Thoracic aorta (tissue), 2 donors: ENCODE measurements around the gene ARL14EPL. TPM values are rescaled to one million over a fixed set of nuclear protein-coding genes. Genes with fewer than 3 reads are reported as not detected.

Experiments used
- ATAC-seq: fragments of 150-250 bp; one replicate; pipeline ENCODE4 v1.8.0; 2017; ENCODE audit warnings: low read depth; ENCODE audit not compliant: insufficient number of reproducible peaks, low FRiP score
- DNase-seq: peaks from one replicate; pipeline ENCODE4 v3.0.0-alpha.2; 2020; ENCODE audit warnings: low spot score
- H3K27ac ChIP-seq, 2 donors: fragments of 200-600 bp; sonication (generic); 1 replicate in 1 of 2; 2 replicates in 1 of 2; pipeline ENCODE4 v1.5.1; 2016; ENCODE audit warnings: mild to moderate bottlenecking in 2 of 2, moderate library complexity in 2 of 2
- H3K27me3 ChIP-seq: fragments of 200-600 bp; sonication (generic); replicated peaks from 2 replicates; pipeline ENCODE4 v1.6.0; 2016; ENCODE audit warnings: mild to moderate bottlenecking; ENCODE audit not compliant: insufficient read depth
- H3K36me3 ChIP-seq: fragments of 200-600 bp; sonication (generic); one replicate; pipeline ENCODE4 v1.5.1; 2016
- H3K4me1 ChIP-seq, 2 donors: fragments of 200-600 bp; sonication (generic); 1 replicate in 1 of 2; 2 replicates in 1 of 2; pipeline versions ENCODE4 v1.5.1 to v1.6.0; 2016; ENCODE audit warnings: low read depth in 2 of 2, mild to moderate bottlenecking in 1 of 2; ENCODE audit not compliant: control insufficient read depth in 1 of 2
- H3K4me3 ChIP-seq: fragments of 200-600 bp; sonication (generic); 2 replicates; pipeline ENCODE4 v1.5.1; 2016; ENCODE audit warnings: mild to moderate bottlenecking
- H3K9me3 ChIP-seq: fragments of 200-600 bp; sonication (generic); 2 replicates; pipeline ENCODE4 v1.5.1; 2016
- total RNA-seq, 2 donors: library from RNA; depleted of rRNA; stranded (reverse); fragments of >200 nt; gene quantifications; one replicate each; pipeline versions ENCODE4 v1.1.0 to v1.2.3, GENCODE V29; 2016
- TF ChIP-seq, protein P1 (sequence below): fragments of 200-600 bp; sonication (generic); IDR thresholded peaks from one replicate; pipeline ENCODE4 v1.5.1; 2019; ENCODE audit warnings: antibody characterized with exemption

ARL14EPL gene
- total RNA-seq, 2 donors from 2014 or later, result 1.7 TPM; not detected in 1

DNA sequence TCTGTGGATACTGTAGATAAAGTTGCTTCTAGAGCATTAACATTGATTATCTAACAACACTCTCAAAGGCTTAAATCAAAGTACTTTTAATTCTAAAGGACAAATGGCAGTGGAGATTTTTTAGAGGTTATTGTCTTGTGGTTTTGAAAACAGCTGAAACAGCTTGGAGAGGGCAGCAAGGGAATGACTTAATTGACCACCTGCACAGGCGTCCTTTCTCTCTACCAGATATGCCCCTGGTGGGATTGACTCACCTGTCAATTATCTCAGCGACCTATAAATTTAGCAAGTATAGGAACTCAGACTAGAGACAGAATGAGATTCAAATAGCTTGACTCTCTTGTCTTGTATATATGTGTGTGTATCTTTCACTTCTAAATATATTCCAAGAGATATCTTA, 13.5 kb downstream of the ARL14EPL start:
- no peaks in the 10 kb centered on the region for H3K27me3 ChIP-seq
- no peaks in the 10 kb centered on the region for H3K9me3 ChIP-seq
- no peak overlapping the region for H3K4me3 ChIP-seq
- TF ChIP-seq, protein P1, sequence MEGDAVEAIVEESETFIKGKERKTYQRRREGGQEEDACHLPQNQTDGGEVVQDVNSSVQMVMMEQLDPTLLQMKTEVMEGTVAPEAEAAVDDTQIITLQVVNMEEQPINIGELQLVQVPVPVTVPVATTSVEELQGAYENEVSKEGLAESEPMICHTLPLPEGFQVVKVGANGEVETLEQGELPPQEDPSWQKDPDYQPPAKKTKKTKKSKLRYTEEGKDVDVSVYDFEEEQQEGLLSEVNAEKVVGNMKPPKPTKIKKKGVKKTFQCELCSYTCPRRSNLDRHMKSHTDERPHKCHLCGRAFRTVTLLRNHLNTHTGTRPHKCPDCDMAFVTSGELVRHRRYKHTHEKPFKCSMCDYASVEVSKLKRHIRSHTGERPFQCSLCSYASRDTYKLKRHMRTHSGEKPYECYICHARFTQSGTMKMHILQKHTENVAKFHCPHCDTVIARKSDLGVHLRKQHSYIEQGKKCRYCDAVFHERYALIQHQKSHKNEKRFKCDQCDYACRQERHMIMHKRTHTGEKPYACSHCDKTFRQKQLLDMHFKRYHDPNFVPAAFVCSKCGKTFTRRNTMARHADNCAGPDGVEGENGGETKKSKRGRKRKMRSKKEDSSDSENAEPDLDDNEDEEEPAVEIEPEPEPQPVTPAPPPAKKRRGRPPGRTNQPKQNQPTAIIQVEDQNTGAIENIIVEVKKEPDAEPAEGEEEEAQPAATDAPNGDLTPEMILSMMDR, result no peak
- no peak overlapping the region for H3K27ac ChIP-seq
- no peaks in the 10 kb centered on the region for H3K4me1 ChIP-seq
- no peak for ATAC-seq
- DNase-seq, result no peak
- H3K36me3 ChIP-seq, result no peaks in the 10 kb centered on the region

DNA sequence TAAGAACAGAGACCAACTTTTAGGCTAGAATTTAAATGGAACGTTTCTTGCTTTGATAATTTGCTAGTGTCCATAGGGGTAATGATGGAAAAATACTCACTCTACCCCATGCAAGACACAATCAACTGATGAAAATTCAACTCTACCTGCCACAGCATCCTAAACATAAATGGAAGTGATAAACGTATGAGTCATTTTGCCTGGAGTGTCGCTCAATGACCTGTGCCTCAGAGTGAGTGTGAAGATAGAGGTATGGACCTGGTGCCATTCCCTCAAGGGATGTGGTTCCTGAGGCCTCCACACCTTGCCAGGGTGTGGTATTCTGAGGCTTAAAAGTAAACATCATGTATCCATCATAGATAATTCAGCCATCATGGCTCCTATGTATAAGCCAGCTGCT, 14.0 kb downstream of the ARL14EPL start:
- ATAC-seq, result no peak
- TF ChIP-seq, protein P1, result no peak

DNA sequence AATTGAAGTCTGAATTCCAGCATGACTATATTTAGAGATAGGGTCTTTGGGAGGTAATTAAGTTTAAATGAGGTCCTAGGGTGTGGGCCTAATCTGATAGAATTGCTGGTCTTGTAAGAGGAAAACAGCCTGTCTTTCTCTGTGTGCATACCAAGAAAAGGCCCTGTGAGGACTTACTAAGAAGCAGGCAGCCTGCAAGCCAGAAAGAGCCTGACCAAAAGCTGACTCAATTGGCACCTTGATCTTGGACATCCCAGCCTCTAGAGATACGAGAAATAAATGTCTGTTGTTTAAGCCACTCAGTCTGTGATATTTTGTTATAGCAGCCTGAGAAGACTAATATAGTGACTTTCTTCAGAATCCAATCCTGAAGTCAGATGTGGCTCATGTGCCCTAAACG, 14.6 kb downstream of the ARL14EPL start:
- no peak overlapping the region for H3K4me3 ChIP-seq
- TF ChIP-seq, protein P1, result no peak
- no peaks in the 10 kb centered on the region for H3K36me3 ChIP-seq
- no peaks in the 10 kb centered on the region for H3K4me1 ChIP-seq
- no peaks in the 10 kb centered on the region for H3K27me3 ChIP-seq
- H3K27ac ChIP-seq, result no peak overlapping the region
- ATAC-seq, result no peak
- no peaks in the 10 kb centered on the region for H3K9me3 ChIP-seq
- no peak for DNase-seq

More for the DNA sequence above, 14.0 kb downstream of the ARL14EPL start:
- no peaks in the 10 kb centered on the region for H3K9me3 ChIP-seq
- no peaks in the 10 kb centered on the region for H3K4me1 ChIP-seq
- H3K27ac ChIP-seq, result no peak overlapping the region
- H3K36me3 ChIP-seq, result no peaks in the 10 kb centered on the region
- DNase-seq, result no peak
- H3K27me3 ChIP-seq, result no peaks in the 10 kb centered on the region
- H3K4me3 ChIP-seq, result no peak overlapping the region

DNA sequence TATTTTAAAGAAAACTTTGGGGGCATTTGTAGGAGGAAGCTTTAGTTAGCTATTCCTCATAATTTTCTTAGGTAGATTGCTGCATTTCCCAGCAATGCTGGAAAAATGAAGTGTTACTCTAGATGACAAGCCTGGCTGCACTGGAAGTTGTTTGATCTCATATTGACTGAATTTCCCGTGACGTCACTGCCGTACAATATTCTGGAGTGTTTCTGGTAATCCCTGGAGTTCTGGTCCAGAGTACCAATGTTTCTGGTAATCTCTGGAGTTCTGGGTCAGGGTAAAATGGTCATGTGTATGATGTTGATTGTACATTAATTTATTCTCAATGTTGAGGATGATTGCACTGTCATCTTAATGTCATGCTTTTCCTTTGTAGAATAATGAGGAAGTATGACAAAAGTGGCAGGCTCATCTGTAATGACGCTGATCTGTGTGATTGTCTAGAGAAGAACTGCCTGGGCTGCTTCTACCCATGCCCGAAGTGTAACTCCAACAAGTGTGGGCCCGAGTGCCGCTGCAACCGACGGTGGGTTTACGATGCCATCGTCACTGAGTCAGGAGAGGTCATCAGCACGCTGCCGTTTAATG, 26.2 kb downstream of the ARL14EPL start:
- Histone ChIP-seq H3K27ac (no peak overlapping the region), H3K36me3 (no peaks in the 10 kb centered on the region), H3K27me3 (no peaks in the 10 kb centered on the region), H3K4me3 (no peak overlapping the region), H3K9me3 (no peaks in the 10 kb centered on the region), H3K4me1 (no peaks in the 10 kb centered on the region)
- TF ChIP-seq, protein P1, result no peak
- ATAC-seq (no peak), DNase-seq (no peak)

DNA sequence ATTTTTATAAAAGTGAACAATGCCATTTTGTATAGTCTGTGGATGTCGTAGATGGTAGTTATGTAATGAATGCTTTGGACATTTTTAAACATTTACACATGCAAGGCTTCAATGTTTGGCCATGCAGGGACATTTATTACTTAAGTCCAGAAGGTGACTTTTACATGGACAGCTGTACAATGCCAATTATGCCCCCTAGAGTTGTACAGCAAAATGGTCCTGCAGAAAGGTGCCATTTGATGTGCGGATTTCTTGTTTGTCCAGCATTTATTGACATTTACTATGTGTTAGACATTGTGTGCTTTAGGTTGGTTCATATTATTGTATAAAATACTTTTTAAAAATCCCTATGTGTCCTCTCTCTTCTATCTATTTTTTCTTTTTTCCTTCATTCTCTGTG, 30.1 kb downstream of the ARL14EPL start:
- TF ChIP-seq, protein P1, result no peak
- no peak for DNase-seq
- no peaks in the 10 kb centered on the region for H3K27me3 ChIP-seq
- no peaks in the 10 kb centered on the region for H3K36me3 ChIP-seq
- ATAC-seq, result no peak
- no peaks in the 10 kb centered on the region for H3K4me1 ChIP-seq
- H3K4me3 ChIP-seq, result no peak overlapping the region
- H3K9me3 ChIP-seq, result no peaks in the 10 kb centered on the region
- H3K27ac ChIP-seq, result no peak overlapping the region
